Mucosa of gallbladder (tissue), 1 donor: ENCODE results near the gene BOD1. TPM values are rescaled to one million over a fixed set of nuclear protein-coding genes. Genes with fewer than 3 reads are reported as not detected.

ENCODE experiments used
- DNase-seq: peaks from one replicate; pipeline ENCODE4 v3.0.0-alpha.2; 2020; ENCODE audit warnings: low spot score
- total RNA-seq: library from RNA; stranded (reverse); gene quantifications from one replicate; pipeline ENCODE4 v1.2.1, GENCODE V29; 2021
- donor health status: DM: no; HTN: no; CAD: no.

The BOD1 gene
- total RNA-seq, 1 donor from 2014 or later = 37.7 TPM

GRCh38 chr5:173577166-173577565 lies 39.3 kb downstream of the BOD1 start:
- no peak for DNase-seq

DNA sequence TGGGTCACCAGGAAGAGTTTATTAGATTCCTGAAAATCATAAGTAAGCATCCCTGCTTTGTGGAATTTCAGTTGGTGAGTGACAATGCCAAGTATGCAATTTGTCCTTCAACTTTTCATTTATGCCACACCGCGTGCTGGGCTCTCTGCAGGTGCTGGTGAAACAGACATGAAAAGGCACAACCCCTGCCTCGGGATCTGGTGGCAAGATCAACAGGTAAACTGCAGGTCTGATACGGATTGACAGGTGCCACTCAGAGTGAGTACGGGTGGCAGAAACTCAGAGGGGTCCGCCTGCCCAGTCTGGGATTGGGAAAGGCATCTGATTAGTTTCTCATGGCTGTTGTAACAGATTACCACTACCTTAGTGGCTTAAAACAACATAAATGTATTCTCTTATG lies 40.5 kb downstream of the BOD1 start:
- no peak for DNase-seq

GRCh38 chr5:173574983-173575382 lies 41.5 kb downstream of the BOD1 start:
- DNase-seq = no peak

DNA sequence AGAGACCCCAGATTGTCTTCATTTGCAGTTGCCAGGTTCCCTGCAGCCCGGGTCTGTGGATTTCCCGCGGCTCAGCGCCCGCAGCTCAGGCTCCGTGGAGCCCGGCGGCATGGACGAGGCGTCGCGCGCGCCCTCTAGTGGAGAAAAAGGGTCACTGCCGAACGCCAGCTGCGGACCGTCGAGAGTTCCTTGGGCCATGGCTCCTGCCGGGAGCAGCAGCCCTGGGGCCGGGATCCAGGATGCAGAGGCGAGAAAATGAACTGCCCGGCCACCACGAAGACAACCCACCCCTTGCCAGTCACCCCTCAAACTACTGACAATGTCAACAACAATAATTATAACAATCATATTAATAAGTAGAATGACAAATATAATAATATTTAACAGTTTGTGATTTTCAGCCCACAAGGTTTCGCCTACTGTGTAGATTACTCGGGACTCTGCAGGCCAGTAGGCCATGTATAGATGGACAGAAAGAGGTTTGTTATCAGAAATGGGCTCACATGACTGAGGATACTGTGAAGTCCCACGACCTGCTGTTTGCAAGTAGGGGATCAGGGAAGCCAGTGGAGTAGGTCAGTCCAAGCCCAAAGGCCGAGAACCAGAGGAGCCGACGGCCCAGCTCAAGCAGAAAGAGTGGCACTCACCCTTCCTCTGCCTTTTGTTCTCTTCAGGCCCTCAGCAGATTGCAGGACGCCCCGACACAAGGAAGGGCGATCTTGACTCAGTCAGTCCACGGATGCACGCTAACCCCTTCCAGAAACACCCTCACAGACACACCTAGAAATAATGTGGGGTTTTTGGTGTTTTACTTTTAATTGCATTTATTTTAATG lies 43.1 kb downstream of the BOD1 start:
- peak; percentile 81 for DNase-seq

GRCh38 chr5:173572431-173573125 lies 43.9 kb downstream of the BOD1 start:
- DNase-seq = no peak

GRCh38 chr5:173570321-173571090 lies 45.9 kb downstream of the BOD1 start:
- DNase-seq = no peak

GRCh38 chr5:173568703-173569102 lies 47.7 kb downstream of the BOD1 start:
- DNase-seq = no peak

- no peak for DNase-seq
Measured at GRCh38 chr5:173568128-173568527, 48.3 kb downstream of the BOD1 start.

- no peak for DNase-seq
Measured at GRCh38 chr5:173567548-173567947, 48.9 kb downstream of the BOD1 start.

DNA sequence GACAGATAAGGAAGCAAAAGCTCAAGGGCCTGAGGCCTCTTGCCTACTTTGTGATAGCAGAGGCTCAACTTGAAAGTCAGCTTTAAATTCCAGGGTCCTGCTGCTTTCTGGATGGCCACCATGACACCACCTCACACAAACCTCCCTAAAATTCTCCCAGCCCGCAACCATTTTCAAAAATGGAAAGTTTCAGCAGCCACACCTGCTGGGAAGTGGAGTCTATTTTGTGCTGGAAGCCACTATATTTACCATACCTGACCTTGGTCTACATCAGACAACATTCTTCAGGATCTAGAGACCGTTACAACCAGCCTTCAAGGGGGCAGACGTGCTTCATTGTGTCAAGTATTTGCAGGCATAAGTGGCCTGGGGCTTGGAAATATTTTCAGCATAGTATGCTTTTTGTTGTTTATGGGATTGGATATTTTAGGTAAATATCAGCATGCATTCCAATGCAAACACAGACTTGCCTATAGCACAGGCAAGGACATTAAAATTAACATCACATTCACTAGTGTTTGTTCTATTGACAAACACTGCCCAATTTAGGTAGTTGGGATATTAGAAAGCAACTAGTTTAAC lies 50.9 kb downstream of the BOD1 start:
- DNase-seq = no peak

DNA sequence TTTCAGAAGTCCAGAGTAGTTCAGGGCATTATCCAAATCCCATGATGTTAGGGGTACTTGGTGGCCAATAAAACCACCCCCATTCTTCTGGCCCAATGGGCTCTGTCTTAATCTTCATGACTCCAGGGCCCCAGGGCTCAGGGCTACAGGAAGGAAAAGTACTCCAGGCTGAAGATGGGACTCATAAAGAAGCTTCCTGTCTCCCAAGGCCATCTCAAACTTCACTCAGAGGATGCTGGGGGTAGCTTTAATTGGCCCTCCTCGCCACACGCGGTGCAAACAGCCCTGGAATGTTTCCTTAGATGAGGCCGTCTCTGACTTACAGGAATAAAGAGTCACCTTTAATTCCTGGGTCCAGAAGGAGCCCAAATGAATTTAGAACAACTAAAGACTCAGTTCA lies 52.3 kb downstream of the BOD1 start:
- no peak for DNase-seq

- DNase-seq = no peak
Measured at GRCh38 chr5:173563246-173563645, 53.2 kb downstream of the BOD1 start.

GRCh38 chr5:173562451-173562850 lies 54.0 kb downstream of the BOD1 start:
- no peak for DNase-seq
